GM18498 (cell line): ENCODE data around the gene RANBP3L.
"Not testable (repeated sequence)": the region's sequence is repeated elsewhere in the genome, so short reads cannot be mapped to it uniquely, and the experiment has no call there.

Experiments
- ATAC-seq: cut with Tn5 transposase; IDR thresholded peaks from one replicate; pipeline ENCODE4 v1.9.1; 2021; ENCODE audit warnings: mild to moderate bottlenecking, moderate library complexity; ENCODE audit not compliant: unreplicated experiment

RANBP3L gene

DNA sequence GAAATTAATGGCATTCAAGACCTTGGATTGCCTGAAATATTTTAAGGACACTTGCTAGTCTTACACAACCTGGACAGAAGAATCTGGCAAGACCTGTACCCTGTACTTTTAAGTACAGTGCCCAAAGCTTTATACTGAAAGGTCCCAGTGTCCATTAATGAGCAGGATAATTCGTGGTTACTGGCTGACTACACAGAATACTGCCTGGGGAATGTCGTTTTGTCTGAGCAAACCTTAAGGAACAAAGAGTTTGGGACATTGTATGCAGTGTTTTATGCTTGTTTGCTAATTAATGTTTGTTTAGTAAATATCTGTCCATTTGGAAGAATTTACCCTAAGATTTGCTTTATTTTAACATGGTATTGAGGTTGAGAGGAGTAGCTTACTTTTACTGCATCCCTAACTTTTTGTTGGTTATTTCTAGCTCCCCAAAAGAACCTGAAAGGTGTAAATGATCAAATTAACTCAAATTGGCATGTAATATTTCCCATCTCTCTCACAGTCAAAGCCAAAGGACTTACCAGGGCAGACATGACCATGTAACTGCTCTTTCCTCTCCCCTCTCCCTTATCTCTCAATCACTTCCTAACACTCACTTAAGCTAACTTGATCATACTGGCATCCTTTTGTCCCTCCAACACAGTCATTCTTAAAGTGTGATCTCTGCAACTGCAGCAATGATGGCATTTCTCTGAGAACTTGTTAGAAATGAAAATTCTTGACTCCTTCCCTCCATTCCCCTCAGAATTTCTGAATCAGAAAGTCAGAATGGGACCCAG, 15.7 kb downstream of the RANBP3L start:
- no peak for ATAC-seq

DNA sequence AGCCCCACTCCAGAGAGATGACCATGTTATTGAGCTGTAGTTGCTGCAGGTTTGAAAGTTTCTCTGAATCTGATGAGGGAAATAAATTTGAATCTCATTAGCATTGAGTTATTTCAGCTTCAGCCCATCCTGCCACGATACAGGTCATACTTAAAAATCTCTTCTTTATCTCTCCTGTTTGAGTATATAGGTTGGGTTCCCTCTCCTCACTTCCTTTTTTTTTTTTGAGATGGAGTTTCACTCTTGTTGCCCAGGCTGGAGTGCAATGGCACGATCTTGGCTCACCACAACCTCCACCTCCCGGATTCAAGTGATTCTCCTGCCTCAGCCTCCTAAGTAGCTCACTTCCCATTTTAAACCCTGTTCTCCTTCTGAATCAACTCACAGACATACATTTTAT, 17.9 kb downstream of the RANBP3L start:
- ATAC-seq: not testable (repeated sequence)

DNA sequence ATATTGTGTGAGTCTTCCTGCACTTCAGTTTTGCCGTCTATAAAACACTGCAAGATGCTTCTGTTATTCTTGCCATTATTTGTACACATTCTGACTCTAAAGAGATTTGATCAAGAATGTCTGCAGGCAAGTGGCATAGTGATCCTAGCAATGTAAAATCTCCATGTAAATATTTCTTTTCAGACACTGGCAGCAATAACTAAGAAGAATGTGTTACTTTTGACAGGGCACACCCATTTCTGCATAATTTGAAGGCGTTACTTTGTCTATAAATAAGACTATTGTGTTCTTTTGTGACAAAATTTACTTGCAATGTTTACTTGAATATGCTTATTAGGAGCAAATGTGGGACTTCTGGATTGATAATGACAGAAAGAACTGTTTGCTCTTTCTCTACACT, 20.1 kb downstream of the RANBP3L start:
- no peak for ATAC-seq

DNA sequence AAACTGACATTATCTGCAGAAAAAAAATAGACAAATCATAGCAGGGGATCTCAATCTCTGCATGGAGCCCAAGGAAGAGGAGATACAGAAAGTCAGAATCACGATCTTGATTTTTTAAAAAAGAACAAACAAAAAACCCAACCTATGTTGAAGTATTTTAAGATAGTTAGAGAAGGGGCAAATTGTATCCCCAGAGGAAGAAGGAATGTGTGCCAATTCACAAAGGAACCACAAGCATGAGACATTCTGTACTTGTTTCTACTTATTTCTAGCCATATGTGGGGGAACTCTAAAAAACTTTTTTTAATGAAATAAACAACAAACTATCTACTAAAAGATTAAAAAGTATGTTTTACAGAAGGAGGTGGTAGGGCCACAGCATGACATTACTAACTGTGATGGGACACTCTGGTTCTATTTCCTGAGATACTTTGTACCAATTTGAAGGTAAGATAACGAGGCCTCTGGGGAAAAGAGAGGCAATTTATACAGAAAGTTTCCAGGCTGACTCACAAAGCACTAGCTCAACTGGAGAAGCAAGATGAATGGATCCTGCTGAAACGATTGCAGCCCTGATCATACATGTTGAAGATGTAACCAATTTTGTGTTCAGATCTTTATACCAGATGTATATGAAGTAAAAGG, 22.5 kb downstream of the RANBP3L start:
- ATAC-seq: no peak

DNA sequence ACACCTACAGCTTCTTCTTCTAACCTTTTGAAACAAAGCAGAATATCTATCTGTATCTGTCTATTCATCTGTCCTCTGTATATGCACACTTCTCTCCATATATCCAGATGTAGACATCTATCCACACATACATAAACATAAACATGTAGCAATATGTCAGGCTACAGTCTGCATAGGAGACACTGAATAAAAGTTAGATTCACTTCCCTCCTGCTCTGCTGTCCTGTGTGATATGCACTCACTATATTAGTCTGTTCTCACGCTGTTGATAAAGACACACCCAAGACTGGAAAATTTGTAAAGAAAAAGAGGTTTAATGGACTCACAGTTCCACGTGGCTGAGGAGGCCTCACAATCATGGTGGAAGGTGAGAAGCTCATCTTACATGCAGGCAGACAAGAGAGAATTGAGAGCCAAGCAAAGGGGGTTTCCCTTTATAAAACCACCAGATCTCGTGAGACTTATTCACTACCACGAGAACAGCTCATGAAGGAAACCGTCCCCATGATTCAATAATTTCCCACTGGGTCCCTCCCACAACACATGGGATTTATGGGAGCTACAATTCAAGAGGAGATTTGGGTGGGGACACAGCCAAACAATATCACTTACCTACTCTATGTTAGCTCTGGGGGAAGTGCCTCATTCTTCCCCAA, 24.1 kb downstream of the RANBP3L start:
- ATAC-seq: no peak

DNA sequence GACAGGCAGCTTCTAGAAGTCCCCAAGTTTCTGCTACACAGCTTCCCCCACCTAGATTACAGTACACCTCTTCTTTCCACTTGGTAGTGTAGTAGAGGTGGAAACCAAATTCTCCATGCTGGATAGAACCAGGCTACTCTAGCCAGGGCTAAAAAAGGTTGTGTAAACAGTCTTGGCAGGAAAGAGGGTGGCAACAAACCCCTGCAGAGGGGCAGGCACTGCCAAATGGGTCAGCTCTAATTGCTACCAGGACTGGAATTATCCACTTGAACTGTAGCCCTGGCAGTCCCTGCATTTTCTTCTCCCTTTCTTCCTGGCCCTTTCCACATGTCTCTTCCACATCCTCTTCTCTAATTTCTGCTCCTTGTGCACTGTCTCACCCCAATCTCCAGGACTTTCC, 24.8 kb downstream of the RANBP3L start:
- ATAC-seq: no peak

DNA sequence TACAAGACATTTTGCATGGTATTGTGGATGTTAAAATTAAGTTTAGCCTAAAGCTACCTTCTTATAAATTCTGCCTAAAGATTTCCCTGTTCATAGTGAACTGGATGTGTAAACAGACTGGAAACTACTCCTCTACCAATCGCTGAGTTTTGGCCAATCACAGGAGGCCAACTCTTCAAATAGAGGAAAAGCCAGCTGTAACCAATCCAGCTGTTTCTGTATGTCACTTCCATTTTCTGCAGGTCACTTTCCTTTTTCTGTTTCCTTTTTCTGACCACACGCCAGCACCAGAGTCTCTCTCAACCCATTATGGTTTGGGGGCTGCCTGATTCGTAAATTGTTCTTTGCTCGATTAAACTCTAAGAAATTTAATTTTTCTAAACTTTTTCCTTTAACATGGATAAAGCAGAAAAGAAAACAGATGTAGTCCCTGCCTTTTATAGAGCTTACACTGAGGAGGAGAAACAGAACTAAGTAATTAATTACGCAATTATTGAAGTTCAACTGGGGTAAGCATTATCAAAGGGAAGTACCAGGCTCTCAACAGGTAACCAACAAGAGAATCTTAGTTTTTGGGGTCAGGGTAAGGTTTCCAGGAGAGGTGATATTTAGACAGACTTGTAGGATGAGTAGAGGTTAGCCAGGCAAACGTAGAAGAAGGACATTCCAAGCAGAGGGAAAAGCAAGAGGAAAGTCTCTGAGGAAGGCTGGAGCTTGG, 27.7 kb downstream of the RANBP3L start:
- ATAC-seq: no peak

DNA sequence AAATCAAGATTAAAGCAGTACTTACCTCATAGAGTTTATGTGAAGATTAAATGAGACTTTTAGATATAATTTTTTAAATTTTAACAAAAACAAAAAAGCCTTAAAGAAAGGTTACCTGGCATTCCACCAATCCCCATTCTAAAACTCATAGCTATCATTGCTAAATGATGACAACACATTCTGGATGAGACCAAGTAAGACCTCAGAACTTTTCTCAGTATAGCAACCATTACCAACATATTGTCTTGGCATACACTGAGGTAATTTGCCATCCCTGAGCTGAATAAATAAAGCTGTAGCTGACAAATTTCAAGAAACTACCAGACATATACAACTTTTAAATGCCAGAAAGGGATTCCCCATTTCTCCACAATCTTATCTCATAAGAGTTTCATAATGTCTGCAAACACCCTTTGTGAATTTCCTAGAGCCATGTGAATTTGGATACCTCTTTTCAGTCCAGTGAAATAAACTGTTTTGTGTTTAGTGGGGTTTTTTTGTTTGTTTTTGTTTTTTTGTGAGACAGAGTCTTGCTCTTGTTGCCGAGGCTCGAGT, 29.5 kb downstream of the RANBP3L start:
- ATAC-seq: no peak

DNA sequence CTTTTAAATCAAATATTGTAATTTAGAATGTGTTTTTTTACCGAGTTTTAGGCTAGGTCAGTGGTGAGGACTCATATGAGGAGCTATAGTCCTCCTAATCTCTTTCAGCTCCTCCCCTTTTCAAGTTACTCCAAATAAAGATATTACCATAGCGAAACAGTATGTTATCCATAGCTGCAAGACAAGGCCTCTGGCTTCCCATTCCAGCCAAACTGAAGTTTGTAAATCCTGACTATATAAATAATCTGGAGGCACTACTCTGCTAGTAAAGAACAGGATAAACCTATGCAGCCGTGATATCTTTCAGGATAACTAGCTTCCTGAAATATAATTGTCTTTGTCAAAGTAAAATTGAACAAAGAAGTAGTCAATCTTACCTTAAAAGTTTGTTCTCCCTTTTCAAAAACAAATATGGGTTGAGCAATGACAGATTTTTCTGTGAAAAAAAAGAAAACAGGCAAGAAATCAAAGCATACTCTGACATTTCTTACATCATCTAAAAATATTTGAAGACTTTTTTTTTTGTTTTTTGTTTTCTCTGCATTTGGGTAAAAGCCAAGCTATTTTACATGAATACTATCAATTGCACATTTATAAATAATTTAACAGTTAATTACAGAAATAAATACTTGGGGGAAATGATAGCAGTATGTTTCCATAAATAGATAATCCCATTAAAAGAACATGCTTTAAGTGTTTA, 30.7 kb downstream of the RANBP3L start:
- ATAC-seq: no peak

DNA sequence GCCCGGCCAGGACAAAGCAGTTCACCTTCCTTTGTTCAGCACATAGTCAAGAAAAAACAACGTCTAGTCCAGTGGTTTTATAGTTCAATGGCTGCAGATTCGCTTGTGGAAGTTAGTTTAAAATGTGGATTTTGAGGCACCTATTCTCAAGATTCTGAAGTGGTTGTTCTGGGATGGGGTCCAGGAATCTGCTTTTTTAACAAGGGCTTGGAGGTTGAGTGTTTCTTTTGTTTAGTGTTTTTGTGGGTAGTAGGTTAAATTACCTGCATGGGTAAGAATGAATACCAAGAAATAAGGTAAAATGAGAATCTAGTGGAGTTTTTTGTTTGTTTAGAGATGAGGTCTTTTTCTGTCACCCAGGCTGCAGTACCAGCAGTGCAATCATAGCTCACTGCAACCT, 31.5 kb downstream of the RANBP3L start:
- ATAC-seq: no peak

DNA sequence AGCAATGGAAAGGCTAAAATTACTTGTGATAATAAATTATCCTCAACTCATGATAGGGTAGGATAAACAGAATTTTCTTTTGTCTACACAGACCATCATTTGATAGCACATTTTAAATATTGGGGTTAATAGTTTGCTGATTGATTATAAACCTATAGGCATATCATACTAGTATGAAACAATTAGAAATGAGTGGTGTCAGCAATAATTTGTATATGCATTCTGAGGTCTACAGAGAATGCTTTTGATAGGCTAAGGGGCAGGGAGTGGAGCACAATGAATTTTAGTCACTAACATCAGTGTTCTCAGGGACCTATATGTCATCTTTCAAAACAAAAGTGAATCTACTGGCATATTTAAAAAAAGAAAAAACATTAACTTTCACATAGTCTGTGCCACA, 32.2 kb downstream of the RANBP3L start:
- ATAC-seq: no peak

DNA sequence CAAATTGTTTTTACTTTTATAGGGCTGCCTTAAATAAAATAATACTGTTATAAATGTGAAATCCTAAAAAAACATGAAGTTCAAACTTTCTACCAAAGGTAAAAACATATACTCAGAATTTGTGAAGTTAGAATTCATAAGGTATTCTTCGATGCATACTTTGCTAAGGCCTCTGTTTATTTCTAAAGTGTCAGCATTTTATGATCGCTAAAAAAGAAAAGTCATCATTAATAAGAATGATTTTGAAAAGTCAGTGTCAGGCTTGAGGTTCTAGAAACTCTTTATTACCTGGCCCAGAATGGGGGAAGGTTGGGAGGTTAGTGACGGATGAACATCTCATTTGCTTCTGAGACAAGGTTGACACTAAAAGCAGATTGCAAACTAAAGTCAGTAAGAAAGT, 33.8 kb downstream of the RANBP3L start:
- no peak for ATAC-seq

DNA sequence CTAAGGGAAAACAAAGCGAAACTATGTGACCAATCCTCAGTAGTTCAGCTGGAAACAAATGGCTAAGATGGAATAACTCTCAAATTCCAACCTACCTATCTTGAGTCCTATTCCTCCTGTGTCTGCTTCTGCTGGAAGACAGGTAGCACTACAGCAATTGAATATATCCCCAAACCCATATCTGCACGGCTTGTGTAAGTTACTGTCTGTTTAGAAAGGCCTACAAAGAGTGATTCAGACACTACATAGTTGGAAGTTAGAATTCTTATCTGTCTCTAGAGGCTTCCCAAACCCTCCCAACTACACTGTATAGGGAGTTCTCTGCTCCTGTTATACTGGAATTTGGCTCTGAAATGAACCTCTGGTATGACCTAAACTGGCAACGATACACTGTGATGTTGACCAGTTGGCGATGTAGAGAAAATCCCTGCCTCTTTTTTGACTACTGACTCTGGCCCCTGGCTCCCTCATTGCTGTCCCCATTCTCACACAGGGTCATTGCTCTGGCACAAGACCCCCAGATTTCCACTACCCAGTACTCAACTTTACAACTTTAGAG, 37.4 kb downstream of the RANBP3L start:
- ATAC-seq: no peak

DNA sequence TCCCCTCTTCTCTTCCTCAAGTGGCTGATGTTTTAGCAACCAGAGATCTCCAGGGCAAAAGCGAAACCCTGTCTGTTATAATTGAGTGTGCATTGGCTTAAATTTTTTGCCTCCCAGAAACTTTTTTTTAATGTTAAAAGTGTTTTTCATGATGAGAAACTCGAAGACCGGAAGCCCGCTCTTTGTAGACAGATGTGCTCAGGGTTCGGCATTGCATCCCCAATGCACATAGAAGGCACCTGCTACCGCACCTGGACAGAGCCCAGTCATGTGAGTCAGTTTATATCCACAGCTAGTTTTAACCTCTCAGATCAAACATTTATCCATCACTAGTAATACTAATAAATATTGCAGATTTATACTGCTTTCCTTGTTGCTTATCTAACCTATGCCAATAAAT, 40.5 kb downstream of the RANBP3L start:
- ATAC-seq: no peak

DNA sequence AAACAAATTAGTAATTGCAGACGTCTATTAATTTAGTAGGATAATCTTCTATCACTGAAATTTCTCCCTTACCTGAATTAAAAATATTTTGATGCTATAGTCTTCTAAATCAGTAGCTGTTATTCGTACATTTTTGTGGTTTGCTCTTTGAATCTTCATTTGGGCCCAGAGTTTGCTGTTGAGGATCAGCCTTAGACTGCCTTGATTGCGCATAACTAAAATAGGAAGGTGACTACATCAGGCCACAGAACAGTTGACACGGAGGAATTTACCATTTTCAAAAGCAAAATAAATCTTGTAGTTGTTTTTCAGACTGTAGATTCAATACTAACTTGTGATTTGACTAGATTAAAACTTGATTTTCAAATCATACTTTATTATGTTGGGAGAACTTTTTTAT, 48.1 kb downstream of the RANBP3L start:
- no peak for ATAC-seq

DNA sequence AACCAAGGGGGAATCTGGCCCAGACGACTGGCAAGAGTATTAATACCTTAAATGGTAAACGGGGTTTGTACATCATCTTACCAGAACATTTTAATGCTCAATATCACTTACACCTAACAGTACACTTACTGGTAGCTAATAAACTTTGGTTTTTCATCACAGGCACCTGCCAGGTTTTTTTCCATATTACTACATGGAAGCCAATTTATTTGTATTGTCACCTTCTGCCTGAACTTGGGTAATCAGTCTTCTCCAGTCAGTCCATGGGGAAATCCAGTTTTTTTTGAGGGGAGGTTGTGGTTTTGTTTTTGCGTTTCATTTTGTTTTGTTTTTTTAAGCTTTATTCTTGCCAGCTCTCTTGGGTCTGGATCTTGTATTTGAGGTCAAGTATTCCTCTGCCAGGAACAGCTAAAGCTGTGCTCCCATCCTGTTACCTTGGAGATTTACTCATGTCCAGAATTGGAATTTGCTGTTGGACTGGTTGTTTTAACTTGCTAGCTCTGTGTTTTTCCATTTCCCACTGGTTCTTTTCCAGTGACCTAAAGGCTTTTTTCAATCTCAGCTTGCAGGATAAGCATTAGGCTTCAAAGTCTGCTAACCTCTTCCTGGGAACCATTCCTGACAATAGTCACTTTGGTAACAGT, 48.9 kb downstream of the RANBP3L start:
- no peak for ATAC-seq

DNA sequence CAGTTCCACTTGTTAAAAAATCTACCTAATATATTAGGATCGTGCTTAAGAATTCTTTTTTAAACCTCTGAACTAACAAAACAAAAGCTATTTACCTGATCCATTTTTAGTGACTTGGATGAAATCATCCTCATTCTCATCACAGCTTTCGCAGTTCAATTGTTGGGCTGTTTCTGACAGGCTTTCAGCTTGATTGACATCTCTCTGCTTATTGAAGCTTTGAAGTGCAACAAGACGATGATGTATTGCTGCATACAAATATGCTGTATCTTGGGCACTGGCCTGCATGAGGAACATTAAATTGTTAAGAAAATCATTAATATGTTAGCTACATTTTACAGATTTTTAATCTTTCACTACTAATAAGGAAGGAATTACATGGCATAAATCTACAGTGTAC, 50.5 kb downstream of the RANBP3L start:
- no peak for ATAC-seq

DNA sequence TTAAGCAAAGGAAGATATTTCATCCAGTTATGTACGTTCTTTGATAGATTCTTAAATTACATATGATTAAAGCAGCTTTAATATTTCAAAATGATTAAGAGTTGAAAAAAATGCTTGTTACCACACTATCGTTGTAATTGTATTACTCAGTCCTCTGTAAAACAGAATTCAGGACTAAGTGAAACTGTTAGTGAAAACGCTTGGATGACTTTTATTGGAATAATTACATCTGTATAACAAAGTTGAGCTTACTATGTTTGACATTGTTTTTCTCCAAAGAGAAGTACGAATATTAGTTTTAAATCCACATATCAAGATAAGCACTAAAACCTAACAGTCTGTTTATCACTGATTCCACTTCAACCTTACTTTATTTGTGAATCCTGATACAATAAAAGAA, 51.3 kb downstream of the RANBP3L start:
- ATAC-seq: no peak

DNA sequence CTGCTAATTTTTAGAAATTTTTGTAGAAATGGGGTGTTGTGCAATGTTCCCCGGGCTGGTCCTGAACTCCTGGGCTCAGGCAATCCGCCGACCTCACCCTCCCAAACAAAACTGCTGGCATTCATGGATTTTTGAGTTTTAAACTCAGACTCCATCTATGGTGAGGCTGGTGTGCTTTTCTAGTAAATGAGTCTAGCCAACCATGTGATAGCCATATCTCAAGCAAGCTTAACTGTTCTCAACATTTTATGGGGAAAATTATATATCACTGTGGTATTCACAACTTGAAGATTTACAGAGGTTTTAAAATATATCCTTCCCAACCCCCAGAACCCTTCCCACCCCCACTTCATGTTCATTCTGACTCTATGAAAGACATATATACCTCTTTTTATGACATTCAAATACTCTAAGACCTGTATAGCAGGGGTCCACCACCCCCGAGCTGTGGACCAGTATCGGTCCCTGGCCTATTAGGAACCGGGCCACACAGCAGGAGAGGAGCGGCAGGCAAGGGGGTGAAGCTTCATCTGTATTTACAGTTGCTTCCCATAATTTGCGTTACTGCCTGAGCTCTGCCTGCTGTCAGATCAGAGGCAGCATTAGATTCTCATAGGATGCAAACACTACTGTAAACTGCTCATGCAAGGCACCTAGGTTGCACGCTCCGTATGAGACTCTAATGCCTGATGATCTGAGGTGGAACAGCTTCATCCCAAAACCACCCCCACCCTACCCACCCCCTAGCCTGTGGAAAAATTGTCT, 55.5 kb downstream of the RANBP3L start:
- ATAC-seq: no peak
